ENCODE results near the gene ARTN.

GRCh38 chr1:43985984-43986595 is 52.5 kb downstream of the ARTN start:
- TF ChIP-seq CTCF (conservative IDR thresholded peaks at IDR 0.05; ENCODE audit: low read depth, low read length) (no peak), EZH2 (IDR thresholded peaks at IDR 0.05; ENCODE audit: low read length, unreplicated experiment) (no peak), EZH2phosphoT487 (IDR thresholded peaks at IDR 0.05; ENCODE audit: borderline replicate concordance, low read length) (no peak)

Measured in PC-3 (cell line).